Mucosa of descending colon (tissue), 3 donors: ENCODE measurements around the gene ERICH6. TPM values are rescaled to one million over a fixed set of nuclear protein-coding genes. Genes with fewer than 3 reads are reported as not detected.

Source experiments
- ATAC-seq: fragments of 200-7000 bp; cut with Tn5 transposase; one replicate; pipeline ENCODE4 v1.9.1; 2020; ENCODE audit warnings: mild to moderate bottlenecking, moderate library complexity
- DNase-seq, 3 donors: peaks; one replicate each; pipeline ENCODE4 v3.0.0-alpha.2; 2020
- H3K36me3 ChIP-seq: fragments of 200-600 bp; one replicate; pipeline ENCODE4 v1.8.0; 2021; ENCODE audit warnings: low read depth, mild to moderate bottlenecking
- H3K4me1 ChIP-seq: fragments of 200-600 bp; one replicate; pipeline ENCODE4 v1.8.0; 2021; ENCODE audit warnings: low read depth, mild to moderate bottlenecking
- H3K4me3 ChIP-seq: fragments of 200-600 bp; one replicate; pipeline ENCODE4 v1.8.0; 2021; ENCODE audit warnings: mild to moderate bottlenecking
- H3K9me3 ChIP-seq: fragments of 200-600 bp; one replicate; pipeline ENCODE4 v1.8.0; 2021; ENCODE audit warnings: mild to moderate bottlenecking
- CTCF ChIP-seq: fragments of 200-600 bp; IDR thresholded peaks from one replicate; pipeline ENCODE4 v1.8.0; 2022; ENCODE audit warnings: antibody characterized with exemption, mild to moderate bottlenecking
- intact Hi-C, 2 donors: fragments of 100-400 bp; cut with DNase I in 1 of 2; cut with micrococcal nuclease in 1 of 2; formaldehyde crosslinking; loops; one replicate each; pipeline versions ENCODE4 v1.11.0 to v1.11.1; 2022; cut with DNase I, micrococcal nuclease
- total RNA-seq, 3 donors: library from RNA; stranded (reverse); fragmentation: NEBNext Ultra II Directional in 2 of 3; extraction: Animal tissue kit (Norgen Biotek cat#: 25700) in 2 of 3; gene quantifications; one replicate each; pipeline versions ENCODE4 v1.2.1 to v1.2.4, GENCODE V29; 2021 to 2023
- donor health status: DM: no; HTN: no; CAD: no; lungs with moderate emphysema.
- donor health status: DM: no; HTN: no; CAD: no.
- donor health status: DM: no; HTN: yes; CAD: no.

ERICH6 gene
- total RNA-seq, 3 donors from 2014 or later: not detected

- intact Hi-C loops: no loop called here
- TF ChIP-seq CTCF: no peak
- DNase-seq: no peak
- Histone ChIP-seq H3K9me3 (no peaks in the 10 kb centered on the region), H3K4me1 (peaks cover 24% of the 10 kb centered on the region), H3K4me3 (no peak overlapping the region), H3K36me3 (no peaks in the 10 kb centered on the region)
- no peak for ATAC-seq
Observed at GRCh38 chr3:150742679-150743078, 39.0 kb upstream of the ERICH6 start.

GRCh38 chr3:150742141-150742523, 38.4 kb upstream of the ERICH6 start:
- H3K4me1 ChIP-seq: peaks cover 20% of the 10 kb centered on the region
- DNase-seq: no peak
- intact Hi-C loops: no loop called here
- H3K36me3 ChIP-seq: no peaks in the 10 kb centered on the region
- no peak for TF ChIP-seq CTCF
- ATAC-seq: no peak
- H3K9me3 ChIP-seq: no peaks in the 10 kb centered on the region
- H3K4me3 ChIP-seq: no peak overlapping the region

GRCh38 chr3:150741497-150742140, 37.9 kb upstream of the ERICH6 start:
- intact Hi-C loops: no loop called here
- Histone ChIP-seq H3K4me1 (peaks cover 15% of the 10 kb centered on the region), H3K9me3 (no peaks in the 10 kb centered on the region), H3K4me3 (no peak overlapping the region), H3K36me3 (no peaks in the 10 kb centered on the region)
- DNase-seq (no peak), ATAC-seq (no peak)
- TF ChIP-seq CTCF: no peak

- intact Hi-C loops: no loop called here
- ATAC-seq (no peak), DNase-seq (no peak)
- Histone ChIP-seq H3K9me3 (no peaks in the 10 kb centered on the region), H3K4me3 (no peak overlapping the region), H3K4me1 (peaks cover 11% of the 10 kb centered on the region), H3K36me3 (no peaks in the 10 kb centered on the region)
- no peak for TF ChIP-seq CTCF
Observed at GRCh38 chr3:150740733-150741496, 37.2 kb upstream of the ERICH6 start.

GRCh38 chr3:150739877-150740645, 36.3 kb upstream of the ERICH6 start:
- intact Hi-C loops: no loop called here
- DNase-seq (no peak), ATAC-seq (peak; percentile 13)
- Histone ChIP-seq H3K36me3 (no peaks in the 10 kb centered on the region), H3K4me1 (peaks cover 11% of the 10 kb centered on the region), H3K9me3 (no peaks in the 10 kb centered on the region), H3K4me3 (no peak overlapping the region)
- no peak for TF ChIP-seq CTCF
